Right lobe of liver (tissue), 6 donors: ENCODE data around the gene CYP2A7. TPM values are rescaled to one million over a fixed set of nuclear protein-coding genes. Genes with fewer than 3 reads are reported as not detected.
"Not testable (repeated sequence)": the region's sequence is repeated elsewhere in the genome, so short reads cannot be mapped to it uniquely, and the experiment has no call there.

Experiments used
- ATAC-seq, 4 donors: fragments of 200-7000 bp; cut with Tn5 transposase; one replicate each; pipeline ENCODE4 v1.9.1; 2020; ENCODE audit warnings: mild to moderate bottlenecking in 4 of 4, moderate library complexity in 4 of 4
- DNase-seq, 3 donors: peaks; one replicate each; pipeline ENCODE4 v3.0.0-alpha.2; 2020
- H3K27ac ChIP-seq, 3 donors: fragments of 200-600 bp; one replicate each; pipeline ENCODE4 v1.8.0; 2022
- H3K27me3 ChIP-seq, 2 donors: fragments of 200-600 bp; one replicate each; pipeline ENCODE4 v1.8.0; 2022
- H3K36me3 ChIP-seq, 4 donors: fragments of 200-600 bp; sonication (generic) in 1 of 4; one replicate each; pipeline versions ENCODE4 v1.5.1 to v1.8.0; 2017 to 2022; ENCODE audit warnings: control low read depth in 1 of 4
- H3K4me1 ChIP-seq, 4 donors: fragments of 200-600 bp; sonication (generic) in 1 of 4; one replicate each; pipeline versions ENCODE4 v1.5.1 to v1.8.0; 2017 to 2022; ENCODE audit warnings: control low read depth in 1 of 4
- H3K4me3 ChIP-seq, 3 donors: fragments of 200-600 bp; one replicate each; pipeline ENCODE4 v1.8.0; 2022
- H3K9me3 ChIP-seq, 4 donors: fragments of 200-600 bp; sonication (generic) in 1 of 4; one replicate each; pipeline versions ENCODE4 v1.5.1 to v1.8.0; 2017 to 2022; ENCODE audit warnings: control low read depth in 1 of 4
- CTCF ChIP-seq, 4 donors: fragments of 200-600 bp in 3 of 4; fragments of 450-650 bp in 1 of 4; IDR thresholded peaks; one replicate each; pipeline versions ENCODE4 v1.5.1 to v1.8.0; 2016 to 2022; ENCODE audit warnings: antibody characterized with exemption in 4 of 4, mild to moderate bottlenecking in 2 of 4
- POLR2A ChIP-seq: fragments of 450-650 bp; IDR thresholded peaks from one replicate; pipeline ENCODE4 v1.6.1; 2017; ENCODE audit warnings: antibody characterized with exemption, mild to moderate bottlenecking
- WGBS: methylation state at CpG from one replicate; pipeline ENCODE4 v1.1.6; 2018; ENCODE audit warnings: low coverage, low lambda C conversion rate; ENCODE audit not compliant: insufficient coverage; ENCODE audit errors: missing lambda C conversion rate; 5-methylcytosine and 5-hydroxymethylcytosine counted together
- intact Hi-C, 2 donors: fragments of 100-400 bp; cut with DNase I; formaldehyde crosslinking; loops; one replicate each; pipeline versions ENCODE4 v1.11.2 to v1.14.1; 2022
- total RNA-seq, 6 experiments: library from RNA; depleted of rRNA in 2 of 6; stranded (reverse); fragments of >200 nt in 2 of 6; fragmentation: NEBNext Ultra II Directional in 3 of 6; extraction: Animal tissue kit (Norgen Biotek cat#: 25700) in 3 of 6; gene quantifications; one replicate each; pipeline versions ENCODE4 v1.1.0 to v1.2.4, GENCODE V29; 2016 to 2023
- donor health status: DM: no; HTN: yes; CAD: no.
- donor health status: DM: no; HTN: no; CAD: no.
- donor health status: DM: no; HTN: no; CAD: no.
- donor health status: DM: no; HTN: yes; CAD: no.
- donor health status: DM: no; HTN: yes; CAD: no.

CYP2A7 gene
- total RNA-seq, 6 experiments from 2014 or later: 2.5 to 2,068 (median 134) TPM

- H3K36me3 ChIP-seq, H3K27me3 ChIP-seq, DNase-seq, H3K4me3 ChIP-seq, H3K9me3 ChIP-seq, intact Hi-C loops: not testable (repeated sequence)
- 57% methylated on average over 11 of the region's 13 CpGs for WGBS
- Histone ChIP-seq H3K4me1 (peaks cover 0 to 26% (median 10%) of the 10 kb centered on the region in 4 donors), H3K27ac (peak overlapping the region in 2 of 3 donors; percentile 31 to 75)
- ATAC-seq: peak; percentile 88 to 96 (median 92)
These were observed 15.1 kb upstream of the CYP2A7 start for GRCh38 chr19:40896843-40897789.

- intact Hi-C loops: no loop called here
- Histone ChIP-seq H3K9me3 (no peaks in the 10 kb centered on the region), H3K27ac (peak overlapping the region in 1 of 3 donors; percentile 75), H3K4me3 (no peak overlapping the region), H3K27me3 (no peaks in the 10 kb centered on the region), H3K36me3 (no peaks in the 10 kb centered on the region), H3K4me1 (peaks cover 0 to 26% (median 10%) of the 10 kb centered on the region in 4 donors)
- DNase-seq: no peak
- TF ChIP-seq CTCF (IDR thresholded peaks at IDR 0.05) (no peak), POLR2A (no peak)
- ATAC-seq: no peak
- 82% methylated on average over 5 of the region's 5 CpGs for WGBS
These were observed 14.4 kb upstream of the CYP2A7 start for GRCh38 chr19:40896418-40896796.

DNA sequence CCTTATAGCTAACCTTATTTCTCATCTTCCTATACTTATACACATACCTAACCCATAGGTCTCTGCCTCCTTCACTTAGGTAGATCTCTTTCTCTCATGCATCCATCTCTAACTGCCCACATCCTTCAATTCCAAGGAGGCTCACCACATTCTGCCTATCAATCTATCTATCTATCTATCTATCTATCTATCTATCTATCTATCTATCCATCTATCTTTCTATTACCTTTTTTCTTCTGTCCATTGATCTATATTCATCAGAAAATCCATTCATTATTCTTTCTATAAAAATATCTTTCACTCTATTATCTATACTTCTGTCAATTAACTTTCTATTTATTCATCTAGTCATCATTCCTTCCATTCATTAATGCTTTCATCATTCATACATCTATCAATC, 11.1 kb upstream of the CYP2A7 start:
- DNase-seq (no peak), ATAC-seq (no peak)
- Histone ChIP-seq H3K9me3 (no peaks in the 10 kb centered on the region), H3K36me3 (no peaks in the 10 kb centered on the region), H3K4me1 (peaks cover 0 to 17% (median 8%) of the 10 kb centered on the region in 4 donors), H3K27ac (no peak overlapping the region), H3K27me3 (no peaks in the 10 kb centered on the region), H3K4me3 (no peak overlapping the region)
- intact Hi-C loops: no loop called here
- TF ChIP-seq POLR2A (no peak), CTCF (IDR thresholded peaks at IDR 0.05) (no peak)

GRCh38 chr19:40889366-40889765, 7.3 kb upstream of the CYP2A7 start:
- WGBS: 58% methylated on average over 3 of the region's 3 CpGs
- no peaks in the 10 kb centered on the region for H3K27me3 ChIP-seq
- TF ChIP-seq POLR2A: no peak
- no peak for TF ChIP-seq CTCF (IDR thresholded peaks at IDR 0.05)
- H3K36me3 ChIP-seq: no peaks in the 10 kb centered on the region
- ATAC-seq (no peak), DNase-seq (no peak)
- no peak overlapping the region for H3K4me3 ChIP-seq
- H3K9me3 ChIP-seq: no peaks in the 10 kb centered on the region
- H3K4me1 ChIP-seq: peaks cover 0 to 5% (median 0%) of the 10 kb centered on the region in 4 donors
- intact Hi-C loops: no loop called here
- no peak overlapping the region for H3K27ac ChIP-seq

- no peak for ATAC-seq
- TF ChIP-seq CTCF (IDR thresholded peaks at IDR 0.05) (no peak), POLR2A (no peak)
- intact Hi-C loops: no loop called here
- no peaks in the 10 kb centered on the region for H3K27me3 ChIP-seq
- H3K4me3 ChIP-seq: no peak overlapping the region
- 74% methylated on average over 4 of the region's 4 CpGs for WGBS
- H3K4me1 ChIP-seq: peaks cover 0 to 5% (median 0%) of the 10 kb centered on the region in 4 donors
- no peaks in the 10 kb centered on the region for H3K36me3 ChIP-seq
- no peak overlapping the region for H3K27ac ChIP-seq
- H3K9me3 ChIP-seq: no peaks in the 10 kb centered on the region
- DNase-seq: no peak
These were observed 6.2 kb upstream of the CYP2A7 start for GRCh38 chr19:40888191-40888590.

DNA sequence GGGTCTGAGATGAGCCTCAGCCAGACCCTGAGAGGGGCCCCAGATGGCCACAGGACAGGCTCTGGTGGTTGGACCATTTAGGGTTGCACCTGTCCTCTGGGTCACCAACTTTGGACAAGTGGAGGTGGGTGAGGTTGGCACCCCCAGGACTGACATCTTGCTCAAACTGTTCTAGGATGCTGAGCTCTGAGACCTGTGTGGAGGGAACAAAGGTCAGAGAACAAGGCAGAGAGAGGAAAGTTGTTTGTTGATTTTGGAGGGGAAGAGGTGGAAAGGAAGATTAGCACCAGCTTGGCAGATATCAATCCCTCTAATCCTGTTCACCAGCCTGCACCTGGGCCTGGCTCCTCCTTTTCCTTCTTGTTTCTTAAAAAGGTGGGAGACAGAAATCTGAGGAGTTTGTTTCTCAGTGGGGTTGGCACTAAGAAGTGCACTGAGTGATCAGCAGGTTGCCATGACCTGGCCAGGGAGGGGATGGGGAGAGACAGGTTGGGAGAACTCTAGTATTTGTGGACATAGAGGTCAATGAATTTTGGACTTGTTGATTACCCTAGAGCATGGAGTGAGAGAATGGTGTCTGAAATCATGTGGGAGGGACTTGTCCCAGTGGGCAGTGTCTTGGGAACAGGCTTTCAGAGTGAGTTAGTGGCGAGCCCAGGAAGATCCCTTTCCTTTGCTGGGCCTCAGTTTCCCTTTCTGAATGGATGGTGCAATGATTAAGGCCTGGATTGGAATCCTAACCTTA, 2.3 kb upstream of the CYP2A7 start:
- H3K4me1 ChIP-seq, H3K36me3 ChIP-seq, intact Hi-C loops, DNase-seq, H3K27me3 ChIP-seq, H3K9me3 ChIP-seq, H3K4me3 ChIP-seq: not testable (repeated sequence)
- ATAC-seq: peak; percentile 74 to 90 (median 88)
- peak overlapping the region in 1 of 3 donors; percentile 72 for H3K27ac ChIP-seq
- no CpG with 5 or more reads among the region's 1 CpG for WGBS

DNA sequence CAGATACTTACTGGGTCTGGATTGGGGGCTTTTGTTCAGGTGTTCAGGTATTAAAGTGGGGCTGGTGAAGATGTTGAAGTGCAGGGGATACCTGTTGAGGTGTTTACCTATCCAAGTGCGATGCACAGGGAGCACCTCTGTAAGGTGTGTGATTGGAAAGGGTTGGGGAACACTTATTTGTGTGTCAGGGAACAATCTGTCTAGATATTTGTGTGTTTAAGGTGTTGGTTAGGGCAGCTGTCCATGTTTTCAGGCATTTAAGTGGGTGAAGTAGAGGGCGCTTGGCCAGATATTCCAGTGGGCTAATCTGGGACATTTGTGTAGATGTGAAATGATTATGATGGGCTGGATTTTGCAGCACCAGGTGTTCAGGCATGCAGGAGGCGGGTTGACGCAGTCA, 2.7 kb downstream of the CYP2A7 start:
- ATAC-seq, H3K4me1 ChIP-seq, H3K4me3 ChIP-seq, DNase-seq, H3K9me3 ChIP-seq, H3K36me3 ChIP-seq, H3K27ac ChIP-seq, intact Hi-C loops, H3K27me3 ChIP-seq: not testable (repeated sequence)
- 71% methylated on average over 1 of the region's 4 CpGs for WGBS
